Kidney (tissue), 14 donors: ENCODE measurements around the gene DNAJB6. TPM values are rescaled to one million over a fixed set of nuclear protein-coding genes. Genes with fewer than 3 reads are reported as not detected.

Experiments used
- DNase-seq, 5 donors: peaks; one replicate each; pipeline ENCODE4 v3.0.0-alpha.2; 2013 to 2020
- FAIRE-seq: peaks from 2 replicates; lab custom pipeline; 2012; peaks lifted over from hg19 to GRCh38; lab: Jason Lieb, UNC
- H3K27ac ChIP-seq, 2 donors: one replicate each; pipeline ENCODE4 v1.7.0; 2013; ENCODE audit warnings: low read depth in 2 of 2, low read length in 2 of 2, inconsistent platforms in 1 of 2
- H3K27me3 ChIP-seq: one replicate; pipeline ENCODE4 v1.7.1; 2013; ENCODE audit warnings: low read length, inconsistent platforms; ENCODE audit not compliant: control insufficient read depth, insufficient read depth
- H3K36me3 ChIP-seq, 3 donors: one replicate each; pipeline versions ENCODE4 v1.7.0 to v1.7.1; 2013; ENCODE audit warnings: low read length in 3 of 3, control low read depth in 1 of 3, inconsistent platforms in 1 of 3; ENCODE audit not compliant: insufficient read depth in 3 of 3, control insufficient read depth in 2 of 3
- H3K4me1 ChIP-seq, 3 donors: one replicate each; pipeline versions ENCODE4 v1.7.0 to v1.7.1; 2013; ENCODE audit warnings: low read length in 3 of 3, inconsistent platforms in 1 of 3, low read depth in 1 of 3; ENCODE audit not compliant: control insufficient read depth in 2 of 3, insufficient read depth in 2 of 3
- H3K4me3 ChIP-seq, 3 donors: one replicate each; pipeline versions ENCODE4 v1.7.0 to v1.8.1; 2013; ENCODE audit warnings: low read length in 3 of 3, control low read depth in 1 of 3, inconsistent platforms in 1 of 3
- H3K9ac ChIP-seq, 3 donors: one replicate each; pipeline versions ENCODE4 v1.7.0 to v1.7.1; 2013; ENCODE audit warnings: low read length in 3 of 3, control low read depth in 1 of 3, inconsistent platforms in 1 of 3
- H3K9me3 ChIP-seq, 3 donors: one replicate each; pipeline versions ENCODE4 v1.7.0 to v1.7.1; 2013; ENCODE audit warnings: low read length in 3 of 3, control low read depth in 1 of 3, inconsistent platforms in 1 of 3; ENCODE audit not compliant: control insufficient read depth in 2 of 3, insufficient read depth in 1 of 3
- CTCF ChIP-seq: IDR thresholded peaks from 3 replicates; pipeline ENCODE4 v1.5.1; 2012; ENCODE audit warnings: mild to moderate bottlenecking, moderate library complexity, borderline replicate concordance; ENCODE audit not compliant: insufficient read depth; ENCODE audit errors: extremely low read depth
- intact Hi-C: fragments of 100-400 bp; cut with DNase I; formaldehyde crosslinking; loops from one replicate; pipeline ENCODE4 v1.11.1; 2022
- polyA plus RNA-seq: library from polyadenylated mRNA; stranded (reverse); fragments of 350-450 nt; fragmentation: Illumina TruSeq; extraction: RNeasy Lipid Tissue Mini Kit (QIAGEN cat#74804); gene quantifications from one replicate; pipeline ENCODE4 v1.2.3, GENCODE V29; 2014; ENCODE audit warnings: low read depth, low replicate concordance; ENCODE audit not compliant: insufficient read depth
- total RNA-seq: library from RNA; stranded (reverse); fragmentation: NEBNext Ultra II Directional; extraction: Animal tissue kit (Norgen Biotek cat#: 25700); gene quantifications from one replicate; pipeline ENCODE4 v1.2.1, GENCODE V29; 2021
- donor health status: control.
- donor health status: control.
- donor health status: control.
- donor health status: control.
- donor health status: control.
- donor health status: DM: yes; HTN: yes; CAD: no.
- donor health status: Normal renal cell carcinoma (clear cell type).

The DNAJB6 gene
- total and polyA plus RNA-seq, 2 donors from 2014 or later = 74.5 to 86.8 TPM

GRCh38 chr7:157409149-157409752, 72.4 kb downstream of the DNAJB6 start:
- peak in 1 of 5 donors; percentile 34 for DNase-seq

GRCh38 chr7:157409753-157410727, 73.2 kb downstream of the DNAJB6 start:
- Histone ChIP-seq H3K9me3 (no peaks in the 10 kb centered on the region), H3K4me3 (no peak overlapping the region), H3K9ac (no peak overlapping the region), H3K36me3 (no peaks in the 10 kb centered on the region), H3K27me3 (no peaks in the 10 kb centered on the region), H3K4me1 (no peaks in the 10 kb centered on the region), H3K27ac (no peak overlapping the region)
- DNase-seq (peak in 1 of 5 donors; percentile 73), FAIRE-seq (no peak)
- intact Hi-C loops = no loop called here
- no peak for TF ChIP-seq CTCF

More at GRCh38 chr7:157409149-157409752, 72.4 kb downstream of the DNAJB6 start:
- Histone ChIP-seq H3K9ac (no peak overlapping the region), H3K9me3 (no peaks in the 10 kb centered on the region), H3K4me3 (no peak overlapping the region), H3K27me3 (no peaks in the 10 kb centered on the region), H3K36me3 (no peaks in the 10 kb centered on the region), H3K27ac (no peak overlapping the region), H3K4me1 (no peaks in the 10 kb centered on the region)
- intact Hi-C loops = no loop called here
- no peak for FAIRE-seq
- TF ChIP-seq CTCF = no peak

- peaks cover 0 to 3% (median 0%) of the 10 kb centered on the region in 3 donors for H3K36me3 ChIP-seq
- no peaks in the 10 kb centered on the region for H3K27me3 ChIP-seq
- no peaks in the 10 kb centered on the region for H3K4me1 ChIP-seq
- no peak overlapping the region for H3K4me3 ChIP-seq
- intact Hi-C loops = no loop called here
- no peak overlapping the region for H3K27ac ChIP-seq
- no peak for TF ChIP-seq CTCF
- FAIRE-seq (no peak), DNase-seq (no peak)
- H3K9ac ChIP-seq = no peak overlapping the region
- H3K9me3 ChIP-seq = no peaks in the 10 kb centered on the region
These were observed 74.2 kb downstream of the DNAJB6 start for GRCh38 chr7:157410831-157411556.
